Loucy (cell line): Measurements from ENCODE around the gene FOXRED1.

ENCODE experiments used
- EZH2phosphoT487 ChIP-seq: fragments of 200-600 bp; IDR thresholded peaks from 2 replicates; pipeline ENCODE4 v1.6.1; 2018; ENCODE audit warnings: antibody characterized with exemption, mild to moderate bottlenecking, moderate library complexity, borderline replicate concordance
- TF ChIP-seq, protein P1 (sequence below): fragments of 200-600 bp; sonication (generic); conservative IDR thresholded peaks from 2 replicates; pipeline ENCODE4 v1.5.1; 2014; ENCODE audit warnings: mild to moderate bottlenecking, antibody characterized with exemption, low read length

DNA sequence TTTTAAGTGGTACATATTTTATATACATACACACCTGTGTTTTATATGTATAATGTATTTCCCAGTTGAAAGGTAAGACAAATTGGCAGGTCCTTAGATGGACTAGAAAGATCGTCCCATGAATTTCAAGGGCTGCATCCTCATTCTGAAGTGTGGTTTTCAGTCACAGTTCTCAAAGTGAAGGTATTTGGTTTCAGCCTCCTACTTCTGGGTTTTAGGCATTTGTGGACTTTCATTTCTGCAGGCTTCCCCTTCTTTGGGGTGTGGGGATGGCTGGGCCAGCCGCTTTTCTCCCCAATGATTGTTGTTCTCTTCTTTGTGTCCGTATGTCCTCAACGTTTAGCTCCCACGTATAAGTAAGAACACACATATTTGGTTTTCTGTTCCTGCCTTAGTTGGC lies 44.9 kb downstream of the FOXRED1 start:
- TF ChIP-seq, protein P1, sequence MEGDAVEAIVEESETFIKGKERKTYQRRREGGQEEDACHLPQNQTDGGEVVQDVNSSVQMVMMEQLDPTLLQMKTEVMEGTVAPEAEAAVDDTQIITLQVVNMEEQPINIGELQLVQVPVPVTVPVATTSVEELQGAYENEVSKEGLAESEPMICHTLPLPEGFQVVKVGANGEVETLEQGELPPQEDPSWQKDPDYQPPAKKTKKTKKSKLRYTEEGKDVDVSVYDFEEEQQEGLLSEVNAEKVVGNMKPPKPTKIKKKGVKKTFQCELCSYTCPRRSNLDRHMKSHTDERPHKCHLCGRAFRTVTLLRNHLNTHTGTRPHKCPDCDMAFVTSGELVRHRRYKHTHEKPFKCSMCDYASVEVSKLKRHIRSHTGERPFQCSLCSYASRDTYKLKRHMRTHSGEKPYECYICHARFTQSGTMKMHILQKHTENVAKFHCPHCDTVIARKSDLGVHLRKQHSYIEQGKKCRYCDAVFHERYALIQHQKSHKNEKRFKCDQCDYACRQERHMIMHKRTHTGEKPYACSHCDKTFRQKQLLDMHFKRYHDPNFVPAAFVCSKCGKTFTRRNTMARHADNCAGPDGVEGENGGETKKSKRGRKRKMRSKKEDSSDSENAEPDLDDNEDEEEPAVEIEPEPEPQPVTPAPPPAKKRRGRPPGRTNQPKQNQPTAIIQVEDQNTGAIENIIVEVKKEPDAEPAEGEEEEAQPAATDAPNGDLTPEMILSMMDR, result no peak
- no peak for TF ChIP-seq EZH2phosphoT487
